GM18499 (cell line): ENCODE measurements around the gene CLEC2D.
A peak's percentile ranks its signal among the peaks of the same experiment; 100 is the strongest.
"Not testable (repeated sequence)": the region's sequence is repeated elsewhere in the genome, so short reads cannot be mapped to it uniquely, and the experiment has no call there.

ENCODE experiments used
- ATAC-seq: cut with Tn5 transposase; IDR thresholded peaks from one replicate; pipeline ENCODE4 v1.9.1; 2021; ENCODE audit warnings: moderate number of reproducible peaks; ENCODE audit not compliant: insufficient read depth, unreplicated experiment

The CLEC2D gene

DNA sequence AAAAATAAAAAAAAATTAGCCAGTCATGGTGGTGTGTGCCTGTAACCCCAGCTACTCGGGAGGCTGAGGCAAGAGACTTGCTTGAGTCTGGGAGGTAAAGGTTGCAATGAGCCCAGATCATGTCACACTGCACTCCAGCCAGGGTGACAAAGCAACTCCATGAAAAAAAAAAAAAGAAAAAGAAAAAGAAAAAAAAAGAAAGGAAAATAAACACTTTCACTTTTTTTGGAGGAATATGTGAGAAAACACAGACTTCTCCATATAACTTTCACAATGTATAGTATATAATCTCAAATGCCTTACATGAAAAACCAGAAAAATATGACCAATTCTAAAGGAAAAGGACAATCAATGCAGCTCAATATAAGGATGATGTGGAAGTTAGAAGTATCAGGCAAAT, 54.5 kb downstream of the CLEC2D start:
- ATAC-seq, result no peak

DNA sequence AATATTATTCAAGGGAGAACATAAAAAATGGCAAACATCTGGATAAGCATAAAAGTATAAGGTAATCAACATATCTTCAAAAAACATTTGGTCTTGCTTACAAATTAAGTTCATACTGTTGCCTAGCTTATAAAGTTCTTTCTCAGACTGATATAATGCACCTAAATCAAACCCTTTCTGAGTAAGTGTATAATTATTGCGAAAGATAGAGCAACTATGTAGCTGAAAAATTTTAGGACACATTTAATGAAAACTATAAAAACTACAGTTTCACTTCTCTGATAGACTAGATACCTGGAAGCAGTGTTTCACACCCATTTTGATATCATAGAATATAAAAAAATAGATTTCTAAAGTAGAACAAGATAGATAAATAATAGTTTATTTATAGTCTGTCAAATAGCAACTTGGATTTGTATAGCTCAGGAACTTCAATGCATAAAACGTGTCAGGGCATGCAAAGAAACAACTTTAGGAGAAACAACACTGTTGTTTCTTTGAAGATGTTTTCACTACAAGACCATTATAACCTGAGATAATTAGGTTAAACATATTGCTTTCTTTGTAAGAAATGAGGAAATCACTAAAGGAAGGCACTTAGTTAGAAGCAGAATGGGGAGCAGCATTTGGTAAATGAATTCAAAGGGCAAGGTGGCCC, 55.8 kb downstream of the CLEC2D start:
- no peak for ATAC-seq

DNA sequence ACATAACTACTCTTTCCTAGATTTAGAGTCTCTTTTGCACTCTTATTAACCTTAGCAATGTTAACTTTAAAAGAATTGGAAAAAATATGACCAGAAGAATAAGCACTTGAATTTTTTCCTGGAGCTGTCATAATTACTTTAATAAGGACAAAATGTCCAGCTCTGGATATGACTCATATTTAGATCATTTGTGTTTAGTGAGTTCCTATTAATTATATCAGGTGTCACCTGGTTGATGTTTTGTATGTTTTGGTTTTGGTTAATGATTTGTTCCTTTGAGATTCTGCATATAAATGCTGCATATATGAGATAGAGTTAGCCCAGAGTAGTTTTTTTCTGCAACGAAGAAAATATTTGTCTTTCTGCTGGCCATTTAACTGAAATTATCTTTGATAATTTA, 58.3 kb downstream of the CLEC2D start:
- no peak for ATAC-seq

DNA sequence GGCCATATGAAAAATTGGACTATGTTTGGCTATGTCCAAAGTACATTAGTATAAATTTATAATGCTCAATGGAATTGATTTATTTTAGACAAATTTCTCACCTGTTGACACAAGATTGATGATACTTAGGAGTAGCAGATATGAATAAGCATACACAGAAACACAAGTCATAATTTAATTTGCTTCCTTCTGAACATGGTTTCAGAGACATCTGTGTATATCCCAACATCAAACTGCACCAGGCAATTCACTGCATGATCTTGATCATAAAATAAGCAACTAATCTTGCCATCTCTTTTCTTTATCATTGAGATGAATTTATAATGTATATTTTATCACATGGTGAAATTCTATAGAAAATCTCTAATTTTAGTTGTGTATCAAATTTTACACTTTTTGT, 59.6 kb downstream of the CLEC2D start:
- ATAC-seq, result no peak

DNA sequence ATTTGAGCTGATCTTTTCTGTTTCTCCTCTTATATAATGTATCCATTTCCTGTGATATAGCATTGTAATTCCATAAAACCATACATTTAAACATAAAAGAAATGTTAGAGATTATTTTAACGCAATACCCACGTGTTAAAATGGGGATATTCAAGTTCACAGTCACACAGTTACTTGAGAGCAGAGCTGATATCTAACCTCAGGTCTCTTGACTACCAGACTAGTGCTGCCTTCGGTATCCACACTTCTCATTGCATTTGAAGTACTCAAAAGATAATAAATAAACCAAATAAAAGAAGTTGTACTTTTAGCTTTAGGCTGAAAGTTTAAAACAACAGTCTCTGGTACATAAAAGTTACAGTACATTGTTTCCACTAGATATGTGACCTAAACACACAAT, 60.5 kb downstream of the CLEC2D start:
- ATAC-seq, result no peak

DNA sequence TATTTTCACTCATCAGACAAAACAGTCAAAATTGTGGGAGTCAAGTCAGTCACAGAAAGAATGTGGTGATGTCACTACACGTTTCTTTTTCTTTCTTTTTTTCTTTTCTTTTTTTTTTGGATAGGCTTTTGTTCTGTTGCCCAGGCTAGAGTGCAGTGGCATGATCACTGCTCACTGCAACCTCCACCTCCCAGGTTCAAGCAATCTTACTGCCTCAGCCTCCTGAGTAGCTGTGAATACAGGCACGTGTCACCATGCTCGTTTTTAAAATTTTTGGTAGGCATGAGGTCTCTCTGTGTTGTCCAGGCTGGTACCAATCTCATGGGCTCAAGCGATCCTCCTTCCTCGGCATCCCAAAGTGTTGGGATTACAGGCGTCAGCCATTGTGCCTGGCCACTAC, 61.1 kb downstream of the CLEC2D start:
- no peak for ATAC-seq

DNA sequence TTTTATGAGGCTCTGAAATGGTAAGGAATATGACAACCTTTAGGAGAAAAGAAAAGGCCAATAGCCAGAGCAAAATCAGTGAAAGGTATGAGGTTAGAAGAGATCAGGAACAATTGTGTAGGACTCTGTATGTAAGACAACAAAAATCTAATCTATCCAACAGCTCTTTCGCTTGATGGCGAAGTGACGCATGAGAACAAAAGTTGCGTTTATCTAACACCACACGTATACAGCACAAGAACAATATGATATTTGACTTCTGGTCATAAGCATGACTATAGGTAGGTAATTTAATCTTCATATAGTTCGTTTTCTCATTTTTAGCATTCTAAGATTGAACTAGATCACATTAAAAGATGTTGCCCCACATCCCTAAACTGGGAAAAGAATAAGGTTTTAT, 61.9 kb downstream of the CLEC2D start:
- ATAC-seq, result no peak

DNA sequence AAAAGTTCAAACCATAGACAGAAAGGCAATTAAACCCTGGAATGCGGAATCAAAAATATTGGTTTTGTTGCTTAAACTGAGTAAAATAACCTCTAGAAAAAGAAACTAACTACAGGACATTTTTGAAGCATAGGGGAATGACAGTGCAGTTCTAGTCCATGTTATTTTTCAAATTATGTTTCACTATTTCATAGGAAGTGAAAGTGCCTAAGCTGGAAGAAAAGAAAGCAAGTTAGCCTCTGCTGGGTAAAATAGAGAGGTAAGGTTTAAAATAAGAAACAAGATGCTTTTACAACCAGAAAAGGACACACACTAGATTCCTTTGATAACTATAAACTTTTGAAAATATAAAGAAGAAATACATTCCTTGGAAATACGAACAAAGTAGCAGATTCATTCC, 62.3 kb downstream of the CLEC2D start:
- ATAC-seq, result no peak

DNA sequence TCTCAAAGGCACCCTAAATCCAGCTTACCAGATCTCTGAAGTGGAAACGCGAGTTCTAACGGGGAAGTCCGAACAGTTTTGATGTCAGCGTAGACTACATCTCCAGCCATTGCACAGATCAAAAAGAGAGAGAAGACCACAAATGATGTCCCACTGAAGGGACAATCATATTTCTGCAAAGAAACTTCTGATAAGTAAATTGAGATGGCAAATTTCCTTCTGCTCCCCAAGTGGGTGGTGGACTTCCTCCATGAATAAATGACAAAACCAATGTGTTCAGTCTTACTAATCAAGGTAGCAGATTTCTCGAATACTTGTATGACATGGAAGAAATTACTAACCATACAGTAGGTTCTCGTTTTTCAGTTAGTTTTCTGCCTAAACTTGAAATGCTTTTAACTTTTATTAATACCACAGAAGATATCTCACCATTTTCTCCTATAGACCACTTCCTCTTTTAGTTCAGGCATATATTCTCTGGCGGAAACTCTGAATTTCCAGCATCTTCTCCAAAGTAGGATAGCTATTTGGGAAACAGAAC, 63.5 kb downstream of the CLEC2D start, which contains the start of gene CLECL1:
TSS of gene CLECL1 (minus strand) at position 177 of the 541 bp plus-strand sequence.
- ATAC-seq, result peak; percentile 50

DNA sequence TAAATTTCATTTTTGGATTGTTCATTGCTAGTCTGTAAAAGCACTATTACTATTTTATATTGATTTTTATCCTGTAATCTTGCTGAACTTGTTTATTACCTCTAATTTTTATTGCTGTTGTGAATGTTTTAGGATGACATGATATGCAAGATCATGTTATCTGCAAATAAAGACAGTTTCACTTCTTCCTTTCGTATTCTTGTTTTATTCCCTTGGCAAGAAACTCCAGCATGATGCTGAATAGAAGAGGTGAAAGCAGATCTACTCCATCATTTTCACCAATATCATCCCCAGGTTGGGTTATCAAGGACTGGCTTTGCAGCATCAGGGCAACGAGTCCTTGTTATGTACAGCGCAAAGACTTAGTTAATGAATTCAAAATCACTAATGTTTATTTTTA, 66.1 kb downstream of the CLEC2D start:
- ATAC-seq, result no peak

DNA sequence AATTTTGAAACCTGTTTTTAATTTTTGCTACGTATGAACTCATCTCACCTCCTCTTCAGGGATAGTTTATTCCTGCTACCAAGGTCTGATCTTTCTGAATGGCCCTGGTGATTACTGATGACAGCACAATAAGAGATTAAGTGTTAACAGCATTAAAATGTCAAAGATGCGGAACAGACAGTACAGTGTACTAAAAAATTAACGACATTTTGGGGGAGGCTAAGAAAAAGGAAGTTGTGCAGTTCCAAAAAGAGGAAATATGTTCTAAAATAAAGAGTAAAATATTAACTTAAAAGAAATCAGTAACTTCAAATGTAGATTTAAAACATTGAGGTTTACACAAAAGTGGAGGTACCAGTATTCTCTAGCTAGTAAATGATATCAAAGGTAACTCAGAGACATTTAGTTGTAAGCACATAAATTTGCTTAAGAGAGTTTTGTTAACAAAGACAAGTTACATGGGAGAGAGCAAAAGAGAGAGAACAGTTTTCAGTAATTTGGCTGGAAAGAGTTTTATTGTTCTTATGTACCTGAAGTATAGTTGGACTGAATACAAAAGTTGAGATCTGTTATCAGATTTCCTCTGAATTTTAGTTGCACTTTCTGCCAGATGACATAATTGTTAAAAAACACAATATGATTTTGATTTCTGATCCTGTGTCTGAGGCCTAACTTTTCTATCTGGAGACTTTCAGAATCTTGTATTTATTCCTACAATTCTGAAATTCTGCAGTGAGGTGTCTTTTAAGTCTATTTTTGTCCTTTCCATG, 67.6 kb downstream of the CLEC2D start:
- no peak for ATAC-seq

DNA sequence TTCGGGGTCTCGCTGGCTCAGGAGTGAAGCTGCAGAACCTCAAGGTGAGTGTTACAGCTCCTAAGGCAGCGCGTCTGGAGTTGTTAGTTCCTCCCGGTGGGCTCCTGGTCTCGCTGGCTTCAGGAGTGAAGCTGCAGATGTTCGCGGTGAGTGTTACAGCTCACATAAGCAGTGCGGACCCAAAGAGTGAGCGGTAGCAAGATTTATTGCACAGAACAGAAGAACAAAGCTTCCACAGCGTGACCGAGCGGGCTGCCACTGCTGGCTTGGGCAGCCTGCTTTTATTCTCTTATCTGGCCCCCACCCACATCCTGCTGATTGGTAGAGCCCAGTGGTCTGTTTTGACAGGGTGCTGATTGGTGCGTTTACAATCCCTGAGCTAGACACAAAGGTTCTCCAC, 69.4 kb downstream of the CLEC2D start:
- not testable (repeated sequence) for ATAC-seq

DNA sequence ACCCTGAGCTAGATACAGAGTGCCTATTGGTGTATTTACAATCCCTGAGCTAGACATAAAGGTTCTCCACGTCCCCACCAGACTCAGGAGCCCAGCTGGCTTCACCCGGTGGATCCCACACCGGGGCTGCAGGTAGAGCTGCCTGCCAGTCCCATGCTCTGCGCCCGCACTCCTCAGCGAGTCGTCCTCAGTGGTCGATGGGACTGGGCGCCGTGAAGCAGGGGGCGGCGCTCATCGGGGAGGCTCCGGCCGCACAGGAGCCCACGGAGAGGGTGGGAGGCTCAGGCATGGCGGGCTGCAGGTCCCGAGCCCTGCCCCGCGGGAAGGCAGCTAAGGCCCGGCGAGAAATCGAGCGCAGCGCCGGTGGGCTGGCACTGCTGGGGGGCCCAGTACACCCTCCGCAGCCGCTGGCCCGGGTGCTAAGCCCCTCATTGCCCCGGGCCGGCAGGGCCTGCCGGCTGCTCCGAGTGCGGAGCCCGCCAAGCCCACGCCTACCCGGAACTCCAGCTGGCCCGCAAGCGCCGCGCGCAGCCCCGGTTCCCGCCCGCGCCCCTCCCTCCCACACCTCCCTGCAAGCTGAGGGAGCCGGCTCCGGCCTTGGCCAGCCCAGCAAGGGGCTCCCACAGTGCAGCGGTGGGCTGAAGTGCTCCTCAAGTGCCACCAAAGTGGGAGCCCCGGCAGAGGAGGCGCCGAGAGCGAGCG, 70.0 kb downstream of the CLEC2D start:
- ATAC-seq, result not testable (repeated sequence)

DNA sequence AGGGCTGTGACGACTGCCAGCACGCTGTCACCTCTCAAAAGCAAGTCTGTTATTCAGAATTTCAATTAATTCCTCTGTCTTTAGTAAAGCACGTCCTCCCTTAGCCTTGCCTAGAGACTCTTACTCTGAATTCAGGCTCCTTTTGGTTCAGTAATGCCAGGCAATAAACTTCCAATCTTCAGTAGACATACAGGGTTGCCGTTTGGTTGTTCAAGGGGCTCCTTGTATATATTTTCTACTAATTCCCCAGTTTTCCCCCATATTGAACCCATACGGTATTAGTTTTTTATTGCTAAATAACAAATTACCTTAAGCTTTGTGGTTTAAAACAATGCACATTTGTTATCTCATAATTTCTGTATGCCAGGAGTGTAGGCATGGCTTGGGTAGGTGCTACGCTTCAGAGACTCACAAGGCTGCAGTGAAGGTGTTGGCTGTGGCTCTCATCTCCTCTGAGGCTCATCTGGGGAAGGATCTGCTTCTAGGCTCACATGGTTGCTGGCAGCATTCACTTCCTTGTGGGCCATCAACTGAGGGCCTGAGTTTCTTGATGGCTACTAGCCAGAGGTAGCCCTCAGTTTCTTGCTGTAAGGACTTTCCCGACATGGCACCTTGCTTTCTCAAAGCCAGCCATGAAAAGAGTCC, 70.7 kb downstream of the CLEC2D start:
- ATAC-seq, result no peak

DNA sequence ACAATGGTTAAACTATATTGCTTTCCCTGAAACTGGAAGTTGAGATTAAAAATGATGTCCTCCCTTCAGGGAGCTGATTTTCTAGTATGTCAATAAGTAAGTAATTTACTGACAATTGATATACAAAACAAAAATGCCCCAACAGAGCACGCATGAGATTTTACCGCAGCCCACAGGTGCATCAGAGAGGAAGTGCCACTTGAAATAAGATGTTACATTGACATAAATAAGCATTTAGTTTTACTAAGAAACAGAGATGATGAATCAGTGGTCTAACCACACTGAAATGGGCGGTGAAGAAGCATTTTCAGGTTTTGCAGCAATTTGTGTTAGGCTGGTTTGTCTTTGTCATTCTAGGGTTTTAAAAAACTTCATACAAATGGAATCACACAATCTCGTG, 72.2 kb downstream of the CLEC2D start:
- peak; percentile 59 for ATAC-seq

DNA sequence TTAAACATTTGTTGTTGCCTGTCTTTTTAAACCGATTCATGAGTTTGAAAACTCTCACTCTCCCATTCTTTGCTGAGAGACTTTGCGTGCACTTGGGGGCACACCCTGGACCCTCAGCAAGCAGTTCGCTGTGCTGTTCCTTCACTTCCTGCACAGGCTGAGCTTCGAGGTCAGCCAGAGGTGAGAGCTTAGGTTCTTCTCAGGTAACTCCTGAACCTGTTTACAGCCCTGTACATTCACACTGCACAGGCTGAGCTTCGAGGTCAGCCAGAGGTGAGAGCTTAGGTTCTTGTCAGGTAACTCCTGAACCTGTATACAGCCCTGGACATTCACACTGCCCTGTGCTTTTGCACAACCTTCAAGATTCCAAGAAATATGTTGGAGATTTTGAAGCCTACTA, 73.1 kb downstream of the CLEC2D start:
- no peak for ATAC-seq

DNA sequence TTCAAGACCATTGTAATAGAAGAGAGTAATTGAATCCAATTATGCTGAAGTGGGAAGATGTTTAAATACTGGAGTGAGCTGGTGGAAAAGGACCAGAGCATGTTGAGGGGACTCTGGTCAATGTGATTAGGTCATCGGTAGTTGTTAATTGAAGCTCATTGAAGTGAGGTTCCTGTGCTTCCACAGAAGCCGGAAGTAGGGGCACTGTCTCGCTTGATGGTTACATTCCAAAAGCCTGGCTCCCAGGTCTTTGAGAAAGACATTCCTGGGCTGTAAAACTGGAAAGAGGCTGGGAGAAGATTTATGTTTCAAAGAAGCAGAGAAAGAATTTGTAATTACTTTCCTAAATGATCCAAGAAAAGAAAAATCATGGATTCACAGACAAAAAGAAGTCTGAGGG, 75.7 kb downstream of the CLEC2D start:
- ATAC-seq, result no peak
